ENCODE results near the gene GGTLC2.

DNA sequence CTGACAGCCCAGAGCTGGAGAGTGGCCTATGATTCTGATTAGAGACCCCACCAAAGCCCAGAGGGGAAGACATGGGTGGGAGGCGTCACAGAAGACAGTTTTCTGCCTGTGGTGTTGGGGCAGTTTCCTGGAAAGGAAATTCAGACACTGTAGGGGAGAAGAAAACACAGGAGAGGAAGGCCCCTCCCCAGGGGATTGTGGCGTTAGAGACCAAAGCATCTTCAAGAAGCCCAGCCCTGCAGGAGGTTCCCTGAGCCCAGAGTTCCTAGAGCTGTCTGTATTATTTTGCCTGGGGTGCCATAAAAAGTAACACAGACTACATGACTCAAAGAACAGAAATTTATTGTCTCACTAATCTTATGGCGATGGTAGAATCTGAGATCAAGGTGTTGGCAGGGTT lies 45.2 kb upstream of the GGTLC2 start:
- TF ChIP-seq, protein P1, sequence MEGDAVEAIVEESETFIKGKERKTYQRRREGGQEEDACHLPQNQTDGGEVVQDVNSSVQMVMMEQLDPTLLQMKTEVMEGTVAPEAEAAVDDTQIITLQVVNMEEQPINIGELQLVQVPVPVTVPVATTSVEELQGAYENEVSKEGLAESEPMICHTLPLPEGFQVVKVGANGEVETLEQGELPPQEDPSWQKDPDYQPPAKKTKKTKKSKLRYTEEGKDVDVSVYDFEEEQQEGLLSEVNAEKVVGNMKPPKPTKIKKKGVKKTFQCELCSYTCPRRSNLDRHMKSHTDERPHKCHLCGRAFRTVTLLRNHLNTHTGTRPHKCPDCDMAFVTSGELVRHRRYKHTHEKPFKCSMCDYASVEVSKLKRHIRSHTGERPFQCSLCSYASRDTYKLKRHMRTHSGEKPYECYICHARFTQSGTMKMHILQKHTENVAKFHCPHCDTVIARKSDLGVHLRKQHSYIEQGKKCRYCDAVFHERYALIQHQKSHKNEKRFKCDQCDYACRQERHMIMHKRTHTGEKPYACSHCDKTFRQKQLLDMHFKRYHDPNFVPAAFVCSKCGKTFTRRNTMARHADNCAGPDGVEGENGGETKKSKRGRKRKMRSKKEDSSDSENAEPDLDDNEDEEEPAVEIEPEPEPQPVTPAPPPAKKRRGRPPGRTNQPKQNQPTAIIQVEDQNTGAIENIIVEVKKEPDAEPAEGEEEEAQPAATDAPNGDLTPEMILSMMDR (IDR thresholded peaks at IDR 0.05; ENCODE audit: low read length) = no peak
- TF ChIP-seq EZH2phosphoT487 (IDR thresholded peaks at IDR 0.05; ENCODE audit: low read length) (no peak), EZH2 (optimal IDR thresholded peaks at IDR 0.05; ENCODE audit: low read depth, low read length) (no peak)

Data from MM.1S (cell line).